ENCODE results near the gene MTERF4.

The MTERF4 gene

GRCh38 chr2:241072151-241072550, 29.9 kb downstream of the MTERF4 start:
- H4K20me1 ChIP-seq (ENCODE audit: insufficient read depth), result no peaks in the 10 kb centered on the region

GRCh38 chr2:241071677-241072111, 30.4 kb downstream of the MTERF4 start:
- TF ChIP-seq CTCF (conservative IDR thresholded peaks at IDR 0.05; ENCODE audit: low read depth, low read length), result no peak
- H3K4me2 ChIP-seq, result no peak overlapping the region
- no peak overlapping the region for H3K9ac ChIP-seq
- H3K79me2 ChIP-seq (ENCODE audit: insufficient read depth, low read depth), result no peaks in the 10 kb centered on the region
- no peaks in the 10 kb centered on the region for H3K36me3 ChIP-seq (ENCODE audit: insufficient read depth)
- no peak overlapping the region for H2AFZ ChIP-seq (ENCODE audit: low read depth)
- no peaks in the 10 kb centered on the region for H4K20me1 ChIP-seq (ENCODE audit: insufficient read depth)
- no peaks in the 10 kb centered on the region for H3K4me1 ChIP-seq (ENCODE audit: low read depth, poor library complexity, severe bottlenecking)
- H3K27me3 ChIP-seq (ENCODE audit: insufficient read depth, low read depth), result peaks cover 7% of the 10 kb centered on the region; the same call in 1 of the 2 replicates
- H3K27ac ChIP-seq, result no peak overlapping the region
- H3K4me3 ChIP-seq (IDR thresholded peaks at IDR 0.05; ENCODE audit: insufficient read depth, low read depth, low read length), result no peak overlapping the region

More at GRCh38 chr2:241072151-241072550, 29.9 kb downstream of the MTERF4 start:
- H3K4me3 ChIP-seq (IDR thresholded peaks at IDR 0.05; ENCODE audit: insufficient read depth, low read depth, low read length), result no peak overlapping the region
- no peaks in the 10 kb centered on the region for H3K36me3 ChIP-seq (ENCODE audit: insufficient read depth)
- TF ChIP-seq CTCF (conservative IDR thresholded peaks at IDR 0.05; ENCODE audit: low read depth, low read length), result no peak
- H3K27me3 ChIP-seq (ENCODE audit: insufficient read depth, low read depth), result peaks cover 7% of the 10 kb centered on the region; the same call in 1 of the 2 replicates
- H3K4me2 ChIP-seq, result no peak overlapping the region
- H3K27ac ChIP-seq, result no peak overlapping the region
- H3K4me1 ChIP-seq (ENCODE audit: low read depth, poor library complexity, severe bottlenecking), result no peaks in the 10 kb centered on the region
- no peak overlapping the region for H3K9ac ChIP-seq
- H3K79me2 ChIP-seq (ENCODE audit: insufficient read depth, low read depth), result no peaks in the 10 kb centered on the region
- no peak overlapping the region for H2AFZ ChIP-seq (ENCODE audit: low read depth)

- no peak overlapping the region for H3K4me2 ChIP-seq
- no peaks in the 10 kb centered on the region for H3K4me1 ChIP-seq (ENCODE audit: low read depth, poor library complexity, severe bottlenecking)
- peaks cover 7% of the 10 kb centered on the region; the same call in 1 of the 2 replicates for H3K27me3 ChIP-seq (ENCODE audit: insufficient read depth, low read depth)
- no peaks in the 10 kb centered on the region for H3K36me3 ChIP-seq (ENCODE audit: insufficient read depth)
- no peak overlapping the region for H2AFZ ChIP-seq (ENCODE audit: low read depth)
- no peaks in the 10 kb centered on the region for H3K79me2 ChIP-seq (ENCODE audit: insufficient read depth, low read depth)
- no peak overlapping the region for H3K4me3 ChIP-seq (IDR thresholded peaks at IDR 0.05; ENCODE audit: insufficient read depth, low read depth, low read length)
- no peak overlapping the region for H3K27ac ChIP-seq
- no peak overlapping the region for H3K9ac ChIP-seq
- no peaks in the 10 kb centered on the region for H4K20me1 ChIP-seq (ENCODE audit: insufficient read depth)
- no peak for TF ChIP-seq CTCF (conservative IDR thresholded peaks at IDR 0.05; ENCODE audit: low read depth, low read length)
Measured at GRCh38 chr2:241070811-241071676, 31.0 kb downstream of the MTERF4 start.

GRCh38 chr2:241070361-241070760, 31.7 kb downstream of the MTERF4 start:
- no peaks in the 10 kb centered on the region for H4K20me1 ChIP-seq (ENCODE audit: insufficient read depth)
- H3K27ac ChIP-seq, result no peak overlapping the region
- H3K4me1 ChIP-seq (ENCODE audit: low read depth, poor library complexity, severe bottlenecking), result no peaks in the 10 kb centered on the region
- no peak for TF ChIP-seq CTCF (conservative IDR thresholded peaks at IDR 0.05; ENCODE audit: low read depth, low read length)
- no peak overlapping the region for H3K4me3 ChIP-seq (IDR thresholded peaks at IDR 0.05; ENCODE audit: insufficient read depth, low read depth, low read length)
- H2AFZ ChIP-seq (ENCODE audit: low read depth), result no peak overlapping the region
- H3K9ac ChIP-seq, result no peak overlapping the region
- no peaks in the 10 kb centered on the region for H3K36me3 ChIP-seq (ENCODE audit: insufficient read depth)
- no peaks in the 10 kb centered on the region for H3K79me2 ChIP-seq (ENCODE audit: insufficient read depth, low read depth)
- peaks cover 7% of the 10 kb centered on the region; the same call in 1 of the 2 replicates for H3K27me3 ChIP-seq (ENCODE audit: insufficient read depth, low read depth)
- no peak overlapping the region for H3K4me2 ChIP-seq

Data from KMS-11 (cell line).